ENCODE data around the gene TLR5.

The TLR5 gene

DNA sequence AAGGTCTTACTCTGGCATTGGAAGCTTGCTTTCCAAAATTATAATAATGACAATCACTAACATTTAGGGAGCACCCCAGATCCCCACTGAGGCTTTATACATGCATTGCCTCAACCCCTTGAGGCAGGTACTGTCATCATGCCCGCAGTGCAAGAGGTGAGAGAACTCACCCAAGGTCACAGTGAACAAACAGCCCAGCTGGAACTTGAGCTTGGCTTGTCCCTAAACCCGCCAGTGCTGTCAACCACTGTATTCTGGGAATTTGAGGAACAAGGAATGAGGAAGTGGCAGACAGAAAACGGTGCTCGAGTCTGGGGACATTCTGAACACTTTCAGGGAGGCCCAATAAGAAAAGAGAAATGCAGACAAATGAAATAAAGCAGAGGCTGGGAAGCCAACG lies 34.6 kb upstream of the TLR5 start:
- no peaks in the 10 kb centered on the region for H3K4me1 ChIP-seq (ENCODE audit: insufficient read depth, low read length, severe bottlenecking)
- H3K4me3 ChIP-seq (ENCODE audit: low read depth, low read length, poor library complexity, severe bottlenecking), result no peak overlapping the region
- H3K4me2 ChIP-seq (ENCODE audit: low read length), result no peak overlapping the region
- H3K9me2 ChIP-seq (ENCODE audit: low read depth, low read length), result no peaks in the 10 kb centered on the region
- no peak overlapping the region for H3K27ac ChIP-seq (ENCODE audit: low read depth, low read length, poor library complexity, severe bottlenecking)
- H3K36me3 ChIP-seq (ENCODE audit: insufficient read depth, low read length), result no peaks in the 10 kb centered on the region
- no peak overlapping the region for H2AFZ ChIP-seq (ENCODE audit: low read length)
- H3K9ac ChIP-seq (ENCODE audit: low read length), result no peak overlapping the region
- TF ChIP-seq EZH2 (IDR thresholded peaks at IDR 0.05; ENCODE audit: borderline replicate concordance, low read length), result no peak
- TF ChIP-seq, protein P1, sequence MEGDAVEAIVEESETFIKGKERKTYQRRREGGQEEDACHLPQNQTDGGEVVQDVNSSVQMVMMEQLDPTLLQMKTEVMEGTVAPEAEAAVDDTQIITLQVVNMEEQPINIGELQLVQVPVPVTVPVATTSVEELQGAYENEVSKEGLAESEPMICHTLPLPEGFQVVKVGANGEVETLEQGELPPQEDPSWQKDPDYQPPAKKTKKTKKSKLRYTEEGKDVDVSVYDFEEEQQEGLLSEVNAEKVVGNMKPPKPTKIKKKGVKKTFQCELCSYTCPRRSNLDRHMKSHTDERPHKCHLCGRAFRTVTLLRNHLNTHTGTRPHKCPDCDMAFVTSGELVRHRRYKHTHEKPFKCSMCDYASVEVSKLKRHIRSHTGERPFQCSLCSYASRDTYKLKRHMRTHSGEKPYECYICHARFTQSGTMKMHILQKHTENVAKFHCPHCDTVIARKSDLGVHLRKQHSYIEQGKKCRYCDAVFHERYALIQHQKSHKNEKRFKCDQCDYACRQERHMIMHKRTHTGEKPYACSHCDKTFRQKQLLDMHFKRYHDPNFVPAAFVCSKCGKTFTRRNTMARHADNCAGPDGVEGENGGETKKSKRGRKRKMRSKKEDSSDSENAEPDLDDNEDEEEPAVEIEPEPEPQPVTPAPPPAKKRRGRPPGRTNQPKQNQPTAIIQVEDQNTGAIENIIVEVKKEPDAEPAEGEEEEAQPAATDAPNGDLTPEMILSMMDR (IDR thresholded peaks at IDR 0.05; ENCODE audit: low read length), result no peak
- H3F3A ChIP-seq (ENCODE audit: insufficient read depth, low read length), result no peaks in the 10 kb centered on the region
- H3K27me3 ChIP-seq (ENCODE audit: insufficient read depth, low read length), result no peaks in the 10 kb centered on the region
- no peaks in the 10 kb centered on the region for H3K79me2 ChIP-seq (ENCODE audit: insufficient read depth, low read length)
- H4K20me1 ChIP-seq (ENCODE audit: insufficient read depth, low read length), result no peaks in the 10 kb centered on the region
- no peaks in the 10 kb centered on the region for H3K9me3 ChIP-seq (ENCODE audit: low read length)

DNA sequence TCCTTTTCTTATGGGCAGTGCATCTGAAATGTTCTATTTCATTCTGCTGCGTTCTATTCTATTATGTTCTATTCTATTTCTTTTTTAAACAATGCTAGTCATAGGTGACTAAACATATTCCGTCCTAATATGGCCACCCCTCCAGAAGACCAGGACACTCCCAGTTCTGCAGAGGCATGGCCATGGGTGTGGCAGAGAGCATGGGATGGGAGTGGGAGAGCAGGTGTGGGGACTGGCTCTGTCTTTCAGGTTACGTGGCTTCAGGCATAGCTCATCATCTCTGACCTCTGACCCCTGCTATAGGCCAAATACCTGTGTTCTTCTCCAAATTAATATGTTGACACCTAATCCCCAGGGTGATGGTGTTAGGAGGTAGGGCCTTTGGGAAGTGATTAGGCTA lies 33.4 kb upstream of the TLR5 start:
- no peak overlapping the region for H2AFZ ChIP-seq (ENCODE audit: low read length)
- no peaks in the 10 kb centered on the region for H3K27me3 ChIP-seq (ENCODE audit: insufficient read depth, low read length)
- H3K27ac ChIP-seq (ENCODE audit: low read depth, low read length, poor library complexity, severe bottlenecking), result no peak overlapping the region
- H3K79me2 ChIP-seq (ENCODE audit: insufficient read depth, low read length), result no peaks in the 10 kb centered on the region
- no peaks in the 10 kb centered on the region for H3K9me3 ChIP-seq (ENCODE audit: low read length)
- H3K4me1 ChIP-seq (ENCODE audit: insufficient read depth, low read length, severe bottlenecking), result no peaks in the 10 kb centered on the region
- TF ChIP-seq, protein P1 (IDR thresholded peaks at IDR 0.05; ENCODE audit: low read length), result no peak
- no peak for TF ChIP-seq EZH2 (IDR thresholded peaks at IDR 0.05; ENCODE audit: borderline replicate concordance, low read length)
- no peak overlapping the region for H3K4me3 ChIP-seq (ENCODE audit: low read depth, low read length, poor library complexity, severe bottlenecking)
- no peak overlapping the region for H3K4me2 ChIP-seq (ENCODE audit: low read length)
- H4K20me1 ChIP-seq (ENCODE audit: insufficient read depth, low read length), result no peaks in the 10 kb centered on the region
- H3F3A ChIP-seq (ENCODE audit: insufficient read depth, low read length), result no peaks in the 10 kb centered on the region
- H3K36me3 ChIP-seq (ENCODE audit: insufficient read depth, low read length), result no peaks in the 10 kb centered on the region
- H3K9me2 ChIP-seq (ENCODE audit: low read depth, low read length), result no peaks in the 10 kb centered on the region
- H3K9ac ChIP-seq (ENCODE audit: low read length), result no peak overlapping the region

DNA sequence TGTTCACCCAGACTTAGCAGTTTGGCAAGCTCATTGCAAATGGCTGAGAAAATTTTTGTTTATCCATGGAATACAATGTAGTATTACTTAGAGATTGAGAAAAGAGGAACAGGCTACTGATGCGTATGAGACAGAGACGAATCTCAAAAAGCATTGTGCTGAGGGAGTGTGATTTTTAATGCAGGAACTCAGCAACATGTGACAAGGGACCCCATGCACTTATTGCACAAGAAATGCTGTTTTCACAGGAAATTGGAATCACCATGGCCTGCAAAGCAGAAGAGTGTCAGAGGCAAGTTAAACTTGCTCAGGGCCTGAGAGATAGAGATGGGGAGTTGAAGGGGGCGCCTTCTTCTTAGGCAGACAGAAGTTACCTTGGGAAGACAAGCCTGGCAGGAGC lies 32.6 kb upstream of the TLR5 start:
- Histone ChIP-seq H3K9ac (ENCODE audit: low read length) (no peak overlapping the region), H3K9me3 (ENCODE audit: low read length) (no peaks in the 10 kb centered on the region), H3K4me1 (ENCODE audit: insufficient read depth, low read length, severe bottlenecking) (no peaks in the 10 kb centered on the region), H2AFZ (ENCODE audit: low read length) (no peak overlapping the region), H3K27me3 (ENCODE audit: insufficient read depth, low read length) (no peaks in the 10 kb centered on the region), H3F3A (ENCODE audit: insufficient read depth, low read length) (no peaks in the 10 kb centered on the region), H3K36me3 (ENCODE audit: insufficient read depth, low read length) (no peaks in the 10 kb centered on the region), H3K4me3 (ENCODE audit: low read depth, low read length, poor library complexity, severe bottlenecking) (no peak overlapping the region), H3K27ac (ENCODE audit: low read depth, low read length, poor library complexity, severe bottlenecking) (no peak overlapping the region), H3K4me2 (ENCODE audit: low read length) (no peak overlapping the region), H3K9me2 (ENCODE audit: low read depth, low read length) (no peaks in the 10 kb centered on the region), H3K79me2 (ENCODE audit: insufficient read depth, low read length) (no peaks in the 10 kb centered on the region), H4K20me1 (ENCODE audit: insufficient read depth, low read length) (no peaks in the 10 kb centered on the region)
- no peak for TF ChIP-seq EZH2 (IDR thresholded peaks at IDR 0.05; ENCODE audit: borderline replicate concordance, low read length)
- TF ChIP-seq, protein P1 (IDR thresholded peaks at IDR 0.05; ENCODE audit: low read length), result no peak

All from OCI-LY1 (cell line).